Nephron progenitor cell (in vitro differentiated cells): ENCODE results near the gene NOVA2.

Experiments
- DNase-seq: peaks from one replicate; pipeline ENCODE4 v3.0.0; 2021
- H3K27ac Mint-ChIP-seq: 2 replicates; pipeline ENCODE4 v1.8.0; 2021; ENCODE audit warnings: mild to moderate bottlenecking, moderate library complexity, mixed read lengths
- H3K27me3 Mint-ChIP-seq: 2 replicates; pipeline ENCODE4 v1.8.0; 2021; ENCODE audit warnings: mild to moderate bottlenecking, low read depth, mixed read lengths; ENCODE audit not compliant: poor library complexity
- H3K36me3 Mint-ChIP-seq: 2 replicates; pipeline ENCODE4 v1.8.0; 2021; ENCODE audit warnings: low read depth, mixed read lengths
- H3K4me1 Mint-ChIP-seq: 2 replicates; pipeline ENCODE4 v1.8.0; 2021; ENCODE audit warnings: mixed read lengths
- H3K4me3 Mint-ChIP-seq: 2 replicates; pipeline ENCODE4 v1.8.0; 2021; ENCODE audit warnings: mild to moderate bottlenecking, moderate library complexity, mixed read lengths
- H3K9me3 Mint-ChIP-seq: 2 replicates; pipeline ENCODE4 v1.8.0; 2021; ENCODE audit warnings: mild to moderate bottlenecking, moderate library complexity, mixed read lengths
- TF ChIP-seq, protein P1 (sequence below): fragments of 200-600 bp; sonication (generic); IDR thresholded peaks from 2 replicates; pipeline ENCODE4 v1.5.0; 2021; ENCODE audit warnings: antibody characterized with exemption

The NOVA2 gene, protein sequence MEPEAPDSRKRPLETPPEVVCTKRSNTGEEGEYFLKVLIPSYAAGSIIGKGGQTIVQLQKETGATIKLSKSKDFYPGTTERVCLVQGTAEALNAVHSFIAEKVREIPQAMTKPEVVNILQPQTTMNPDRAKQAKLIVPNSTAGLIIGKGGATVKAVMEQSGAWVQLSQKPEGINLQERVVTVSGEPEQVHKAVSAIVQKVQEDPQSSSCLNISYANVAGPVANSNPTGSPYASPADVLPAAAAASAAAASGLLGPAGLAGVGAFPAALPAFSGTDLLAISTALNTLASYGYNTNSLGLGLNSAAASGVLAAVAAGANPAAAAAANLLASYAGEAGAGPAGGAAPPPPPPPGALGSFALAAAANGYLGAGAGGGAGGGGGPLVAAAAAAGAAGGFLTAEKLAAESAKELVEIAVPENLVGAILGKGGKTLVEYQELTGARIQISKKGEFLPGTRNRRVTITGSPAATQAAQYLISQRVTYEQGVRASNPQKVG

DNA sequence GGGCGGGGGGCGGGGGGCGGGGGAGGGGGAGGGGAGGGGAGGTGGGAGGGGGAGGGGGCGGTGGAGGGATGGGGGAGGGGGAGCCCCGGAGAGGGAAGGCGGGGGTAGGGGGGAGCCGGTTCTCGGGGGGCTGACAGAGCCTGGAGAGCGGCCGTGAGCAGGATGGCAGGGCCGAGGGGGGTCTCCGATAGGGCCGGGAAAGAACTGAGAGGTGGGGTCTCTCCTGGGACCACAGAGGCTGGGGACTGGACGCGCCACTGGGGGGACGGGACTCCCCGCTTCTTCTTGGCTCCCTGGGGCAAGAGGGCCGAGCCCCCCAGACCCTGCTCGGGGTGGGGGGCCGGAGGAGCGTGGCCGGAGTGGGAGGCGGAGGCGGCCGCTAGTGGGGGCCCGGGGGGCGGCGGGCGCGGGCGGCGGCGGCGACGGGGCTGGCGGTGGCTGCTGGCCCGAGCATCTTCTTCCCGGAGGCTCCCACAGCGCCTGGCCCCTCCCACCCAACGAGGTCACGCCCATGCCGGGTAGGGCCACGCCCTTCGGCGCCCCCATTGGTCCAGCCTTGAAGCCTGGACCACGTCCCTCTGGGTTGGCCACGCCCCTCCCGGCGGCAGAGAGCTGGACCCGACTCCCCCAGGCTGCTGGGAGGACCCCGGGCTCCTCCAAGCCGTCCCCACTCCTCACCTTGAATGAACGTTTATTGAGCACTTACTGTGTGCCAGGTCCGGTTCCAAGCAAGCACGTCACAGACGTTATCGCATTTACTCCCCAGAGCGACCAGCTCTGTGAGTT is at the start of gene NOVA2:
NOVA2 (minus strand) TSS at position 313 of the 786 bp plus-strand sequence. CDS start 514 bp downstream, outside the sequence.
- H3K36me3 Mint-ChIP-seq, result no peaks in the 10 kb centered on the region
- H3K27ac Mint-ChIP-seq, result no peak within 1 kb of the TSS
- peak; percentile 86 for DNase-seq
- H3K27me3 Mint-ChIP-seq, result peaks cover 90% of the 10 kb centered on the region
- peak within 1 kb of the TSS; percentile 74 for H3K4me3 Mint-ChIP-seq
- H3K4me1 Mint-ChIP-seq, result peaks cover 8% of the 10 kb centered on the region
- TF ChIP-seq, protein P1, sequence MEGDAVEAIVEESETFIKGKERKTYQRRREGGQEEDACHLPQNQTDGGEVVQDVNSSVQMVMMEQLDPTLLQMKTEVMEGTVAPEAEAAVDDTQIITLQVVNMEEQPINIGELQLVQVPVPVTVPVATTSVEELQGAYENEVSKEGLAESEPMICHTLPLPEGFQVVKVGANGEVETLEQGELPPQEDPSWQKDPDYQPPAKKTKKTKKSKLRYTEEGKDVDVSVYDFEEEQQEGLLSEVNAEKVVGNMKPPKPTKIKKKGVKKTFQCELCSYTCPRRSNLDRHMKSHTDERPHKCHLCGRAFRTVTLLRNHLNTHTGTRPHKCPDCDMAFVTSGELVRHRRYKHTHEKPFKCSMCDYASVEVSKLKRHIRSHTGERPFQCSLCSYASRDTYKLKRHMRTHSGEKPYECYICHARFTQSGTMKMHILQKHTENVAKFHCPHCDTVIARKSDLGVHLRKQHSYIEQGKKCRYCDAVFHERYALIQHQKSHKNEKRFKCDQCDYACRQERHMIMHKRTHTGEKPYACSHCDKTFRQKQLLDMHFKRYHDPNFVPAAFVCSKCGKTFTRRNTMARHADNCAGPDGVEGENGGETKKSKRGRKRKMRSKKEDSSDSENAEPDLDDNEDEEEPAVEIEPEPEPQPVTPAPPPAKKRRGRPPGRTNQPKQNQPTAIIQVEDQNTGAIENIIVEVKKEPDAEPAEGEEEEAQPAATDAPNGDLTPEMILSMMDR, result no peak
- H3K9me3 Mint-ChIP-seq, result no peaks in the 10 kb centered on the region

DNA sequence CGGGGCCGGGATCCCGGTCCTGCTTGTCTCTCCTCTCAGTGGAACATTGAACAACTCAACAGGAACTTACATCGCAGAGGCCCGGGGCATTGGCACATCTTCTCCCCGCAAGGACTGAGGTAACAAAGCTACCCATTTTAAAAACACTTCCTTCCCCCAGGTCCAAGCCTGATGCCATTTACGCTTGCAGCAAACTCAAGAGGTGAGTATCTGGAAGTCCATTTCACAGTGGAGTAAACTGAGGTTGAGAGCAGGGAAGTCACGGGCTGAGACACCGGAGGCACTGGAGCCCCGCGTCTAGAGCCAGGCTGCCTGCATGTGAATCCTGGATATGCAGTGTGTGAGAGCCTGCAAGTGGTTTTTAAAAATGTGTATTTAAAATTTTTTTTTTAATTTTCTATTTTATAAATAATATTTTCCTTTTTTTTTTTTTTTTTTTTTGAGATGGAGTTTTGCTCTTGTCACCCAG is 49.7 kb upstream of the NOVA2 start:
- Mint-ChIP-seq H3K36me3 (peaks cover 13% of the 10 kb centered on the region), H3K4me3 (no peak overlapping the region), H3K9me3 (peaks cover 18% of the 10 kb centered on the region), H3K27me3 (peaks cover 7% of the 10 kb centered on the region), H3K4me1 (no peaks in the 10 kb centered on the region), H3K27ac (no peak overlapping the region)
- no peak for DNase-seq
- TF ChIP-seq, protein P1, result no peak

DNA sequence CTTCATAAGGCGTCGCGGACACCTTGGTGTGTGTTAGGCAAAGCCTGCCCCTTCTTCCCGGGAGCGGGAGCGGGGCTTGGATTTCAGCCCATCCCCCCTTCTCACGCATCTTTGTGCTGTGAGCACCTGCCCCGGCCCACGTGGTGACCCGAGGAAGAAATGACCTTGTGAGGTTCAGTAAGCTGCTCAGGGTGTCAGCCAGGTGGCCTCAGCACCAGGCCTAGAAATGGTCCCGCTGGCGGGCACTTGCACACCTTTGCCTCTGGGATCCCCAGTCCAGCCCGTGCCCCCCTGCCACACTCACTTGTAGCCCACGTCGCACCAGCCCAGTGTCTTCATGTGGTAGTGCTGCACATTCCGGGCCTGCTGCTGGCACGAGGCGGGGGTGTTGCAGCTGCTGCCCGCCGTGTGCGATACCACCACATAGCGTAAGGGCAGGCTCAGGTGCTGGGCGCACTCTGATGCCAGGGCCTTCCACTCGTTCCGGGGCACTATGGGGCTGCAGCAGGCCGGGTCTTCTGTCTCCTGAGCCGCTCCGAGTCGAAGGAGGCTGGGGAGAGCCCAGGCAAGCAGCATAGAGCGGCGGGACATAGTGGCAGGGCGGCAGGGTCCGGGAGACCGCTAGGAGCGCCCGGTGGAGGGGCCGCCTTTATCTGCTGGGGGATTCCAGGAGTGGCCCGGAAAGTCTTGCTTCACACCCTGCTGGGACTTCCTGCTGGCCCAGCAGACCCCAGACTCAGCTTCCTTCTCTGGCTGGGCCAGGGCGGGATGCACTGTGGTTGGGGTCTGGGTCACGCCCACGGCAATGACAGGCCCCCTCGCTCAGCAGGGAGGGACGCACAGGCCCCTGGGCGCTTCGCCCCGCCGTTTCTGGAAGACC is 49.0 kb upstream of the NOVA2 start, which contains the start of gene PGLYRP1:
PGLYRP1 (minus strand) TSS at position 623 of the 880 bp plus-strand sequence; CDS start at position 591, 32 bp downstream.
- no peak within 1 kb of the TSS for H3K27ac Mint-ChIP-seq
- peaks cover 13% of the 10 kb centered on the region for H3K36me3 Mint-ChIP-seq
- DNase-seq, result no peak
- peaks cover 7% of the 10 kb centered on the region for H3K27me3 Mint-ChIP-seq
- H3K9me3 Mint-ChIP-seq, result peaks cover 18% of the 10 kb centered on the region
- H3K4me1 Mint-ChIP-seq, result no peaks in the 10 kb centered on the region
- TF ChIP-seq, protein P1, result no peak
- no peak within 1 kb of the TSS for H3K4me3 Mint-ChIP-seq

DNA sequence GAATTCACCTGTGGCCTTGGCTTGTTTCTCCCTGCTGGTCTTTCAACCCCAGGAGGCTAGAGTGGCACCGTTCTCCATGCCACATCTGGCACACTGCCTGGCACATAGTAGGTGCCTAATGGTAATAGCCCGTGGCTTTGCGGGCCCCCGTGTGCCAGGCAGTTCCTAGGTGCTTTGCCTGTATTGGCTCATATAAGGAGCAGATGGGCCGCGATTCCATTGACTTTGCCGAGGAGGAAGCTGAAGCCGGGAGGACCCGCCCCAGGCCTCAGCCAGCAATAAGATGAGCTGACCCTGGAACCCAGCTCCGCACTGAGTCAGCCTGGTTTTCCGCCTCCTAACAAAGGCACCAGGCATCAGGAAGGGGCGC is 48.4 kb upstream of the NOVA2 start:
- no peak overlapping the region for H3K27ac Mint-ChIP-seq
- no peaks in the 10 kb centered on the region for H3K4me1 Mint-ChIP-seq
- H3K4me3 Mint-ChIP-seq, result no peak overlapping the region
- TF ChIP-seq, protein P1, result no peak
- peaks cover 7% of the 10 kb centered on the region for H3K27me3 Mint-ChIP-seq
- no peak for DNase-seq
- H3K36me3 Mint-ChIP-seq, result peaks cover 13% of the 10 kb centered on the region
- peaks cover 18% of the 10 kb centered on the region for H3K9me3 Mint-ChIP-seq

DNA sequence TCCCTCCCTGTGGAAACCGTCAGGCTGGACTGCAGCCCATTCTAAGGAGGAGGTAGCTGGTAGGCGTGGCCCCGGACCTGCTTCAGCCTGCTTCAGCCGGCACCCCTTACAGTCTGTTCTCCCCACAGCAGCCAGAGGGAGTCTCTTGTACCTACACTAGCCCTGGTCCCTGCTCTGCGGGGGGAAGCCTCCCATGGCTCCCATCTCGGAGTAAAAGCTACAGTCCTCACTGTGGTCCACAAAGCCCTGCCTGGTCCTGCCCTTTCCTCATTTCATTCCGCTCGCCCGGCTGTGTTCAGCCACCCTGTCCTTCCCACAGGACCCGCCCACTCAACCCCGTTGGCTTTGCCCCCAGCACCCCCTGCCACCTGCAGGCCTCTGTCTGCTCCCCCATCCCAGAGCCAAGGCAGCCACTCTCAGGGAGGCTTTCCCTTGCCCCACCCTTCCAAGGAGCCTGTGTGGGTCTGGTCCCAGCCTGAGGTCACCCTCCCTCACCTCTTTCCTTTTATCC is 47.9 kb upstream of the NOVA2 start:
- TF ChIP-seq, protein P1, result no peak
- H3K27ac Mint-ChIP-seq, result no peak overlapping the region
- H3K27me3 Mint-ChIP-seq, result peaks cover 10% of the 10 kb centered on the region
- DNase-seq, result no peak
- H3K9me3 Mint-ChIP-seq, result peaks cover 15% of the 10 kb centered on the region
- peaks cover under 1% of the 10 kb centered on the region for H3K4me1 Mint-ChIP-seq
- H3K4me3 Mint-ChIP-seq, result no peak overlapping the region
- H3K36me3 Mint-ChIP-seq, result peaks cover 9% of the 10 kb centered on the region
